Esophagus mucosa (tissue), 1 donor: ENCODE measurements around the gene OASL. TPM values are rescaled to one million over a fixed set of nuclear protein-coding genes. Genes with fewer than 3 reads are reported as not detected.
"Not testable (repeated sequence)": the region's sequence is repeated elsewhere in the genome, so short reads cannot be mapped to it uniquely, and the experiment has no call there.

ENCODE experiments used
- ATAC-seq: fragments of 200-7000 bp; cut with Tn5 transposase; one replicate; pipeline ENCODE4 v1.9.1; 2020
- total RNA-seq: library from RNA; stranded (reverse); gene quantifications from one replicate; pipeline ENCODE4 v1.2.4, GENCODE V29; 2023
- donor health status: DM: yes; HTN: yes; CAD: no.

OASL gene
- total RNA-seq, 1 donor from 2014 or later = 5.9 TPM

- no peak for ATAC-seq
Measured at GRCh38 chr12:121057794-121058193, 18.7 kb upstream of the OASL start.

GRCh38 chr12:121053706-121054105, 14.7 kb upstream of the OASL start:
- no peak for ATAC-seq

GRCh38 chr12:121050725-121051124, 11.7 kb upstream of the OASL start:
- no peak for ATAC-seq

GRCh38 chr12:121048442-121048841, 9.4 kb upstream of the OASL start:
- no peak for ATAC-seq

- not testable (repeated sequence) for ATAC-seq
Measured at GRCh38 chr12:121047400-121047799, 8.4 kb upstream of the OASL start.

GRCh38 chr12:121043067-121043466, 4.0 kb upstream of the OASL start:
- ATAC-seq = no peak

- ATAC-seq = no peak
Measured at GRCh38 chr12:121036810-121037326, 2.2 kb downstream of the OASL start.

- no peak for ATAC-seq
Measured at GRCh38 chr12:121034616-121035305, 4.3 kb downstream of the OASL start.

- peak; percentile 82 for ATAC-seq
Measured at GRCh38 chr12:121033625-121034349, 5.3 kb downstream of the OASL start.

GRCh38 chr12:121030576-121031212, 8.4 kb downstream of the OASL start:
- no peak for ATAC-seq

GRCh38 chr12:121026274-121027045, 12.6 kb downstream of the OASL start:
- peak; percentile 14 for ATAC-seq

- peak; percentile 84 for ATAC-seq
Measured at GRCh38 chr12:121025442-121026226, 13.4 kb downstream of the OASL start.

GRCh38 chr12:121023799-121024198, 15.2 kb downstream of the OASL start:
- no peak for ATAC-seq

- ATAC-seq = no peak
Measured at GRCh38 chr12:121022713-121023112, 16.3 kb downstream of the OASL start.

- ATAC-seq = no peak
Measured at GRCh38 chr12:121021754-121022153, 17.3 kb downstream of the OASL start.

GRCh38 chr12:121018860-121019617, 20.0 kb downstream of the OASL start:
- ATAC-seq = no peak

GRCh38 chr12:121017966-121018491, 21.0 kb downstream of the OASL start:
- ATAC-seq = no peak

- peak; percentile 96 for ATAC-seq
Measured at GRCh38 chr12:121015825-121016766, 22.9 kb downstream of the OASL start, which contains the start of gene C12orf43. Gene C12orf43, minus strand, starts transcription at chr12:121016487. Its CDS starts 13 bp downstream, at chr12:121016474.

- no peak for ATAC-seq
Measured at GRCh38 chr12:121013715-121014114, 25.3 kb downstream of the OASL start.
